Measurements from ENCODE around the gene CDSN.

GRCh38 chr6:31074401-31074800, 45.8 kb downstream of the CDSN start:
- TF ChIP-seq POLR2A (IDR thresholded peaks at IDR 0.05), result no peak
- TF ChIP-seq CTCF (IDR thresholded peaks at IDR 0.05), result no peak

Data from heart left ventricle (tissue), 13 donors.